ENCODE results near the gene CFAP43.

DNA sequence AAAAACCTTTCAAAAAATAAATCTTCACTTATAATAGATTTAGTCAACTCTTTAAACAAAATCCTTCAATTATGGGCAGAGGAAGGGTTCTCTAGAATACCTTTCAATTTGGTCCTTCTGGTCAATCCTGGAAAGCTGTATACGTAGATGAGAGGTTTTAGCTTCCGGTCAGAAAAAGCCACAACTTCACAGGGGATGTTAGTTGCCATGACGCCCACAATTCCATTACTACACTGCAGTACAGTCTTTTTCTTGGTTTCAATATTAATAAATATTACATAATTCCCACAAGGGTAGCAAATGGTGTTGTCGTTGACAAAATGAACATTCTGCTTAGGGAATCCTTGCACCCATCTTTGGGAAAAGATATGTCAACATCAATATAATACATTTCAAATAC lies 1.7 kb downstream of the CFAP43 start:
- TF ChIP-seq CTCF (conservative IDR thresholded peaks at IDR 0.05) (no peak), ZFX (IDR thresholded peaks at IDR 0.05) (no peak)

Measured in C4-2B (cell line).